GDM1 (cell line): ENCODE results near the gene AGBL5.

ENCODE experiments used
- DNase-seq: peaks from one replicate; lab custom pipeline; 2025; lab: John Stamatoyannopoulos, UW

The AGBL5 gene

DNA sequence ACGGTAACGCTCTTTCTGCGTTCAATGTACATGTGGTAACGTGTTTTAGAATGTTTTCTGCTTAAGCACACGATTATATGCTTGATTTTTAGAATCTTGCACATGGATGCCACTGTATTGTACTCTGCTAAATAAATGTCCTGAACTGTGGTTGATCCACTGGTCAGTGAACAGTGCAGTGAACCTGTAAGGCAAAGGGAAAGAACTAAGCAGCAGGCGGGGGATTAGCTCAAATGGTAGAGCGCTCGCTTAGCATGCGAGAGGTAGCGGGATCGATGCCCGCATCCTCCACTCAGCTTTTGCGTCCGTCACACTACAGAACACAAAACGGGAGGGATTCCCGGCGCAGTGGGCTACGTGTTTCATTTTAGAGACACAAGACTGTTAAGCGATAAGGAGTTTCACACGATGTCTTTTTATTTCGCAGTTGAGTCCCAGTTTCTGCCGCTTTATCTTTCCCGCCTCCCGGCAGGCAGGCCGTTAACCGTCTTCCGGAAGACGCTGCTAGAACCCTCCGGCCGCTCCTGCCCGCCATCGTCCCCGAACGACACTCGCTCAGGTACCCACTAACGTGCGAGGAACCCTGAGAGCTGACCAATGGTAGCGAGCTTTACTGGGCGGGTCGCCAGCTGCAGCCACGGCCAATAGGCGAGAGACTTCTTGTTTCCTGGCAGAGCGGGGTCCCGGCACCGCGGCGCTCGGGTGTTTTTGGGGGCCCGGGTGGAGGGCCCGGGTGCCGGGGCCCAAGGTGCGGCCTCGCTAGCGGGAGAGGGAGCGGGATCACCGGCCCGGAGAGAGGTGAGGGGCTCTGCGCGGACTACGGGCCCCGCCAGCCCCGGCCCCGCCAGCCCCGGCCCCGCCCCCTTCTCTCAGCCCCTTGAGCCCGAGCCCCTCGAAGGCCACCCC is at the start of gene AGBL5:
AGBL5 (plus strand) TSS at position 673 of the 906 bp plus-strand sequence. CDS start 1,291 bp downstream, outside the sequence.
- peak; percentile 91 for DNase-seq

DNA sequence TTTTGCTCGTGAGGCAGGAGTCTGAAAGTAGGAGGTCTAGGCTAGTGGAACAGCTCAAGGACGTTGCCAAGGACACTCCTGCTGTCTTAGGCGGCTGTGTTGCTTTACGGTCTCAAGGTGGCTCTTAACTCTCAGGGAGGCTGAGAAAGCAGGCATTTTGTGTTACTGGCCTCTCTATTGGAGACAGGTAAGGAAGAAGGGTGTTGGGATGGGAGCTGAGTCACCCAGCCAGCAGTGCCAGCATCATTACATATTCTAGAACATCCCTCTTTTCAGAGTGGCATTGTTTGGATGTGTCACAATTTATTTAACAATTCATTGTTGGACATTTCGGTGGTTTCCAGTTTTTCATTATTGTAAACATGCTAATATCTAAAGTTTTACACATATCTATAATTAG is 49.5 kb upstream of the AGBL5 start:
- no peak for DNase-seq

GRCh38 chr2:27003007-27003406 is 48.5 kb upstream of the AGBL5 start:
- no peak for DNase-seq

DNA sequence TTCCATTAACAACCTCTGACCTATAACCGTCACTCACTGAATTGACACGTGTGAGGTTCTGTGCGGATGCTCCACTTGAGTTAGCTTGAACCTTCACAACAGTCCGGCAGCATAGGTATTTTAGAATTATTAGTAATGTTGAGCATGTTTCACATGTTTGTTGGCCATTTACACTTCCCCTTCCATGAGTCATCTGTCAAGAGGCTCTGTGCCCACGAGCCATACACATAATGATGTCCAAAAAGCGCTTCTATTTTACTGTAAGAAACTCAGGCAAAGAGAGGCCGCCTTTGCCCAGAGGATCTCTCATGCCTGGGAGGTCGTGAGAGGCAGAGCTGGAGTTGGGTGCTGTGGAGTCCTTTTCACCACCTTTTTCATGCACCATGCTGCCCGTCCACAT is 47.6 kb upstream of the AGBL5 start:
- DNase-seq: no peak

DNA sequence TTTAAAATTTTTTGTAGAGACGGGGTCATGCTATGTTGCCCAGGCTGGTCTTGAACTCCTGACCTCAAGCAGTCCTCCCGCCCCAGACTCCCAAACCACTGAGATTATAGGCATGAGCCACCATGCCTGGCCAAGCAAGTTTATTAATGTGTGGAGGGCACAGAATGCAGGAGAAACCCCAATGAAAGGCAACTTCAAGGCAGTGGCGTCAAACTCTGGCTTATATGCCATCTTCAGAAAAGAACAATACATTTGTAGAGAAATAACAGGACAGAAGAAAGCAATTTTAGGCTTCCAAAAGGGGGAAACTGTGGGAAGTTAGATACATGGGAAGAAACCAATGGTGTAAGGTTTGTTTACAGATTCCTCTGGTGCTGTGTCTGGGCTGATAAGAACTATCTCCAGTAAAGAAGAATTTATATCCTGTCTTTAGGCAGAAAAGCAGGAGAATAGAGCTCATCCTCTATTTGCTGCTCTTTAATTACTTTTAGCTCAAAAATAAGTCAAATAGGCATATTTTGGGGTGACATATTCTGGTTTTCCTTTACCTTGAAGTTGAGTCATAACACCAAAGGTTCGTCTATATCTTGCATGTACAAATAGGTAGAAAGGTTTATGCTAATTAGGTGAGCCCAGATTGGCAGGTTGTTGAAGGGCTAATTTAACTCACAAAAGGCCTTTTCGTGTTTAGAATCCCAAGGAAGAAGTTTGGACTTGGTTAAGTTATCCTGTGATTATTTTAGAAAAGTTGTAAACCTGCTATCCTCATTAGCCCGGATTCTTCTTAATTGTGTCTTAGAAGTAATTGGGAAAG is 44.7 kb upstream of the AGBL5 start:
- no peak for DNase-seq

DNA sequence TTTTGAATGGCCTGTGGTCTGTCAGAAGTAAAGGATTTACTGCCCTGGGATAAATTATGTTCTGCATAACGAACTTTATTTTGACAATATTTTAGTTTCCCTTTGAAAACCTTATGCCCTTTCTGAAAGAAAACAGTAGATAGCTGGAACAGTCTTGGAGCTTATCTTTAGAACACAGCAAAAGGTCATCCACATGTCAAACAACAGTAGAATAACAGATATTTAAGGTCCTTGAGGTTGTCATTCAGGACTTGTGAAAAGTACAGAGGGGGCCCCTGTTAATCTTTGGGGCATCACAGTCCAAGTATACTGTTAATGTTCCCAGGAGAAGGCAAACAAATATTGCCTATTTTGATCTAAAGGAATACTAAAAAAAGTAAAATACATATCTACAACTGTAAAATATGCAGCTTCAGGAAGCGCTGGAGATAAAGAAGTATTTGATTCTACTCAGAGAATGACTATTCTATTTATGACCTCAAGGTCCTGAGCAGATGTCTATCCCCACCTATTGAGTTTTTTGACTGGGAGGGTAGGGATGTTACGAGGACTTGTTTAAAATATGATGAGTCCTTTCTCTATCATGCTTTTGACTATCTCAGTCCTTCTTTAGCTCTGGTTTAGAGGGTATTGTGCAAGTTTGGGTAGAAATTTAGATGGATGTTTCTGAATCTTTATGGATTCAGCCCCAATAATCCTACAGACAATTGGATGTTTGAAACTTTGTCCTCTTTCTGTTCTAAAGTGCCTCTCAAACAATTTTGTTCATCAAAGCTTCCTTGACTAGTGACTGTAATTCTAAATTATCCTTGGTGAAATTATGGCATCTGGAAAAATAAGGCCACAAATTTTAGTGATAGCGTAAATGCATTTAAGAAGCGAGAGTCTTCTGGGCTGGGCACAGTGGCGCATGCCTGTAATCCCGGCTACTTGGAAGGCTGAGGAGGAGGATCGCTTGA is 43.8 kb upstream of the AGBL5 start:
- no peak for DNase-seq

GRCh38 chr2:27008678-27009077 is 42.8 kb upstream of the AGBL5 start:
- no peak for DNase-seq

DNA sequence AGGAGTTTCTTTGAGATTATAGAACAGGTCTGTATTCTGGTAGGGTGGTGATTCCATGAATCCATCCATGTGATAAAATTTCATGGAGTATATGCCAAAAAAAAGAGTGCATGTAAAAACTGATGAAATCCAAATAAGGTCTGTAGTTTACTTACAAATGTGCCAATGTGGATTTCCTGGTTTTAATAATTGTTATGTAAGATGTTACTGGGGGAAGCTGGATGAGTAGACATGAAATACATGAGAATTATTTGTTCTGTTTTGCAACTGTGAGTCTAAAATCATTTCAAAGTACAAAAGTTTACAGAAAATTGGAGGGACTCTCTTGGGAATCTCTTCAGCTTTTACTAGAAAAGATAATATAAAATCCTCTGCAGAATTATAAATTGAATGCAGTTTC is 42.4 kb upstream of the AGBL5 start:
- no peak for DNase-seq

- no peak for DNase-seq
Measured at GRCh38 chr2:27009716-27010115, 41.8 kb upstream of the AGBL5 start.

DNA sequence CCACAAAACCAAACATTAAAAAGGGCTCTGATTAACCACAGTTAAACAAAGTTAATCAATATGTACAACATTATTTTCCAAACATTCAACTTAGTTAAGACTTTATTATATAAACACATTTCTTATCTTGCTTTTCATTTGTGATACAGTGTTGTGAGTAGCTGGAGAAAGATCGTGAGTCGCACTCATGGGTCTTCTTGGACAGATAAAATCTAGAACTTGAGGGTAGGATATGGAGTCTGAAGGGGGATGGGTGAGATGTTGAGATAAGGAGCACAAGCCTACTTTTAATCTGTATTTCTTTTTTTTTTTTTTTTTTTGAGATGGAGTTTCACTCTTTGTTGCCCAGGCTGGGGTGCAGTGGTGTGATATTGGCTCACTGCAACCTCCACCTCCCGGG is 41.3 kb upstream of the AGBL5 start:
- DNase-seq: no peak

DNA sequence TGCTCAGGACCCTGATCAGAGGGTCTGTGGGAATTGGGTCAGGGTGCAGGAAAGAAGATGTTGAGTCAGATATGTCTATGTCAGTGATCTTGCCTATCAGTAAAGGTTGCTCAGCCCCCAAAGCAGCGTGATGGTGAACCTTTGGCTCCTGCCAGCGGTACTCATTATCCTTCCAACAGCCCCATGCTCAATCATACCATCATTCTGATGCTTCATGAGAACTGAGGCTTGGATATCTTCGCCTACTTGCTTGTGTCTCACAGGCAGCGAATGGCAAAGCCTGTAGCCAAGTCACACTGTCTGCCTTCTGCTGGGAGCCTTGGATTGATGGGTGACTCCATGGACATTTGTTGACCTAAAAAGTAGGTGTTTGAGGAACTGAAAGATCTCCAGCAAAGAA is 37.7 kb upstream of the AGBL5 start:
- DNase-seq: no peak

DNA sequence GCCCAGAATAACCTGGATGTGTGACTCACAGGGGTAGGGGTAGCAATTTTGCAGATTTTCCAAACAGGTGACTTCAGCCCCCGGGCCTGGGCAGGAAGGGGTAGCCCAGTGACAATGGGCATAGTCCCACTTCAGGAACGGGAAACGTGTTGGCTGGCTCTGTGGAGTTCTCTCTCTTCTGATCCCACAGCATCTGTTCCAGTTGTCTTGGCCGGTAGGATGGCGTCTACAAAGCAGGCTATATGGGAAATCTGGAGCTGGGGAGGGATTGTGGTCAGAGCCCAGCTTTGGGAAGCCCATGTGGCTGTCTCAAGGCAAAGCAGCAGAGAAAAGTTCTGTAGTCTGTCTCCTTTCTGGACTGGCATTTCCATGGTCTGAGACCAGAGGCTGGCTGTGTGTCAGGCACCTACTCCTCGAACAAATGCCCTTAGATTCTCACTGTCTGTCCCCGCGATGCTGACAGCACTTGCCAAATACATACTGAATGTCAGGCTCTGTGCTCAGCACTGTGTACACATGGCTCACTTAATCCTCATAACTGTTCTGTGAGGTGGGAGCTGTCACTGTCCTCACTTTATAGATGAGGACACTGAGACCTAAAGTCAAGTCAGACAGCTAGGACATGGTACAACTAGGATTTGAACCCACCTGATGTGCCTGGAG is 36.6 kb upstream of the AGBL5 start:
- no peak for DNase-seq

DNA sequence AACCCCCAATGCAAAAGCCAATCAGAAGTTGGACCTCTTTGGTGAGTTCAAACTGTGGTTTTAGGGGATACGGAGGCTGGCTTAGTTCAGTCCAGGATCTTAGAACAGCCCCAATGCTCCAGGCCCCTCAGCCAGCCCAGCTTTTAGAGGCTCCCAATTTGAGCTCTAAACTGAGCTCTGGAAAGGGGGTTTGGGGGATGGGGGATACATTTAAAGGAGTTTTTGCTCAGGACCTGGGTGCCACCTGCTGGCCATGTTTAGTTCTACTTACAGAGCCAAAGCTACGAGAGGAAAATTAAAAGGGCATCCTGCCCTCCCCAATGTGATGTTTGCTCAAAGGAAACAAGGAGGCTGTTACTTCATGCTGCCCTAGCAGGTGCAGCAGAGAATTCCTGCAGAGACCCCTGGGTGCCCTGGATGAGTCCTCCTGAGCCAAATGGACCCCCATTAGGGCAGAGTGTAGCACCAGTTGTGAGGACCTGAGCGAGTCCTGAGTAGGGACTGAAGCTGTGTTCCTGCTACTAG is 34.6 kb upstream of the AGBL5 start:
- DNase-seq: peak; percentile 26

GRCh38 chr2:27018142-27018541 is 33.3 kb upstream of the AGBL5 start:
- no peak for DNase-seq

DNA sequence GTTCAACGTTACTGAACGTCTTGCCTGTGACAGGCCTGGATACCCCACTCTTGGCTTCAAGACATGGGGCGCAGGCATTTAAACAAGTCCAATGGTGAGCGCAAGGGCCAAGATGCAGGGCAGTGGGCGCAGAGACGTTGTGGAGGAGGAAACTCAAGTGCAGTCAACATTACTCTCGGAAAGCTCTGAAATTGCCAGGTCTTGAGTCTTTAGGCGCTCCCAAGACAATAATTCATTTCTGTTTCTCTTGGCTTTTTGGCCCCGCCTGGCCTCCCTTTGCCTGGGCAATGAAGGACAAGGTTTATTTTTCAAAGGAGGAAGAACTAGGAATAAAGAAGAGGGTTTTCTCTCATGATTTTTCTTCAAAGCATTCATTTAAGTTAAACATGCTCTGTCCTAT is 32.0 kb upstream of the AGBL5 start:
- DNase-seq: no peak

DNA sequence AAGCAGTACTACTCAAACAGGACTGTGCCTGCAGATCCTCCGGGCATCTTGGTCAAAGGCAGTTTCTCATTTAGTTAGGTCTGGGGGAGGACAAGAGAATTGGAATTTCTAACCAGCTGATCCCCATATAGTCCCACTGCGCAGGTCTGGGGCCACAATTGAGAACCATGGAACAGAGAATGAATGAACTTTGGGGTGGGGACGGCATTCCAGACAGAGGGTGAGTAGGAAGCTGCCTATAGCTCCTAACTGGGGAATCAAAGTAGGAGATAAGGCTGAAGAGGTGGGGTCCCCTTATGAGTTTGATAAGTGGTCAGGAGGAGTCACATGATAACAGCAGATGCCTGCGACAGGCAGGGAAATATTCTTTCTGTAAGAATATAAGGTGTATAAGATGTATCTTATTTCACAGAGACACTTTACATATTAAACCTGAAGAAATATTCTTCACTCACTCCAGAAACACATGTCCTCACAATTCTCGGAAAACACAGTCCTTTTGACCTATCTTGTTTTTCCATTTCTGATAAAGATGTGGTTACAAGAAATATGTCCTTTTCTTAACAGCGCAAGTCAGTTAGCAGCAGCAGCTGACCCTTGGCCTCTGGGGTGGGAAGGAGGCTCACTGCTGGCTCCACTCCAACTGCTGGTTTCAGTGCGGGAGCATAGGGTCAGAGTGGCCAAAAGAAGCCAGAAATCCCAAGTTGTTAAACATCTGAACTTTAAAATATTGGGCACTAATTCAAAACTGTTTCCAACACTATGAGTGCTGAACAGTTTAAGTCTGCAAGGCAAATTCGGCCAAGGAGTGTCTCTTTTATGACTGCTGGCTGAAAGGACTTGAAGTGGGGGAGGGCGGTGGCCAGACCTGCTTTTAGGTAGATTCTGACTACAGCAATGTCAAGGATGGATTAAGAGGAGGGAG is 31.3 kb upstream of the AGBL5 start:
- DNase-seq: no peak

GRCh38 chr2:27021253-27022049 is 30.0 kb upstream of the AGBL5 start:
- no peak for DNase-seq

- no peak for DNase-seq
Measured at GRCh38 chr2:27023740-27024139, 27.7 kb upstream of the AGBL5 start.

DNA sequence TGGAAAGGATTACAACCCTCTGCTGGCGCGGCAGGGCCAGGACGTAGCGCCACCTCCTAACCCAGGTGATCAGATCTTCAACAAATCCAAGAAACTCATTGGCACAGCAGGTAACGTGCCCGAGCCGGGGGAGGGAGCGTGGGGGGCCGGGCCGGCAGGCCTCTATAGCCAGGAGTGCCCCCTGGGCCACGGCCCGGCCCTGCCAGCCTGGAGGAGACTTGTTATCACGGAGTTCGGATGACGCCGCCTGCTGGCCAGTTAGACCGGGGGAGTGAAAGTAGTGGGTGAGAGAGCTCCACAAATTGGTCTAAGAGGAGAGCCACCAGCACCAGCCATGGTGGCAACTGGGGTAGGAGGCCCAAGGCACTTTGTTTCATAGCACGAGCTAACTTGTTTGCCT is 27.3 kb upstream of the AGBL5 start:
- DNase-seq: no peak
